Large intestine (tissue), 3 donors: Measurements from ENCODE around the gene MAJIN. TPM values are rescaled to one million over a fixed set of nuclear protein-coding genes. Genes with fewer than 3 reads are reported as not detected.

Experiments used
- DNase-seq, 2 donors: peaks; one replicate each; pipeline versions ENCODE4 v3.0.0 to v3.0.0-alpha.2; 2013
- H3K27ac ChIP-seq: one replicate; pipeline ENCODE4 v1.5.1; 2013; ENCODE audit warnings: low read length
- H3K27me3 ChIP-seq: 2 replicates; pipeline ENCODE4 v1.6.1; 2013; ENCODE audit warnings: low read length; ENCODE audit not compliant: control insufficient read depth, insufficient read depth
- H3K36me3 ChIP-seq: 2 replicates; pipeline ENCODE4 v1.6.1; 2013; ENCODE audit warnings: low read length; ENCODE audit not compliant: control insufficient read depth, insufficient read depth
- H3K4me1 ChIP-seq: one replicate; pipeline ENCODE4 v1.6.1; 2013; ENCODE audit warnings: low read length; ENCODE audit not compliant: control insufficient read depth, insufficient read depth
- H3K4me3 ChIP-seq: one replicate; pipeline ENCODE4 v1.5.1; 2013; ENCODE audit warnings: low read length
- H3K9me3 ChIP-seq: one replicate; pipeline ENCODE4 v1.6.1; 2013; ENCODE audit warnings: mild to moderate bottlenecking, low read depth, low read length, moderate library complexity; ENCODE audit not compliant: control insufficient read depth
- WGBS: methylation state at CpG from one replicate; pipeline ENCODE4 v1.1.5; 2013; ENCODE audit warnings: low lambda C conversion rate; ENCODE audit not compliant: insufficient coverage; 5-methylcytosine and 5-hydroxymethylcytosine counted together
- polyA plus RNA-seq: library from polyadenylated mRNA; unstranded; fragments of 120-200 nt; gene quantifications from one replicate; pipeline ENCODE4 v1.2.1, GENCODE V29; 2013

Gene MAJIN
- polyA plus RNA-seq, 1 donor, result 0.09 TPM

- Histone ChIP-seq H3K27me3 (no peaks in the 10 kb centered on the region), H3K36me3 (no peaks in the 10 kb centered on the region), H3K4me1 (no peaks in the 10 kb centered on the region), H3K27ac (no peak overlapping the region), H3K4me3 (no peak overlapping the region), H3K9me3 (no peaks in the 10 kb centered on the region)
- WGBS, result no CpG with 5 or more reads among the region's 5 CpGs
- no peak for DNase-seq
Observed at GRCh38 chr11:64963072-64963631, 8.8 kb downstream of the MAJIN start.

GRCh38 chr11:64960719-64961118 is 11.2 kb downstream of the MAJIN start:
- 88% methylated on average over 1 of the region's 4 CpGs for WGBS
- Histone ChIP-seq H3K36me3 (no peaks in the 10 kb centered on the region), H3K27me3 (no peaks in the 10 kb centered on the region), H3K4me1 (no peaks in the 10 kb centered on the region), H3K27ac (no peak overlapping the region), H3K9me3 (no peaks in the 10 kb centered on the region), H3K4me3 (no peak overlapping the region)
- no peak for DNase-seq

GRCh38 chr11:64959498-64959897 is 12.4 kb downstream of the MAJIN start:
- no peak overlapping the region for H3K4me3 ChIP-seq
- no peaks in the 10 kb centered on the region for H3K27me3 ChIP-seq
- no peaks in the 10 kb centered on the region for H3K36me3 ChIP-seq
- H3K27ac ChIP-seq, result no peak overlapping the region
- 80% methylated on average over 1 of the region's 3 CpGs for WGBS
- H3K9me3 ChIP-seq, result no peaks in the 10 kb centered on the region
- no peak for DNase-seq
- no peaks in the 10 kb centered on the region for H3K4me1 ChIP-seq

GRCh38 chr11:64954201-64954600 is 17.7 kb downstream of the MAJIN start:
- H3K4me3 ChIP-seq, result no peak overlapping the region
- H3K4me1 ChIP-seq, result no peaks in the 10 kb centered on the region
- DNase-seq, result no peak
- no peaks in the 10 kb centered on the region for H3K27me3 ChIP-seq
- no peak overlapping the region for H3K27ac ChIP-seq
- no peaks in the 10 kb centered on the region for H3K9me3 ChIP-seq
- no CpG with 5 or more reads among the region's 5 CpGs for WGBS
- H3K36me3 ChIP-seq, result no peaks in the 10 kb centered on the region

- H3K9me3 ChIP-seq, result no peaks in the 10 kb centered on the region
- WGBS, result no CpG with 5 or more reads among the region's 4 CpGs
- no peak overlapping the region for H3K27ac ChIP-seq
- H3K4me1 ChIP-seq, result no peaks in the 10 kb centered on the region
- no peaks in the 10 kb centered on the region for H3K36me3 ChIP-seq
- H3K4me3 ChIP-seq, result no peak overlapping the region
- no peak for DNase-seq
- no peaks in the 10 kb centered on the region for H3K27me3 ChIP-seq
Observed at GRCh38 chr11:64951529-64951928, 20.4 kb downstream of the MAJIN start.

GRCh38 chr11:64947208-64947814 is 24.6 kb downstream of the MAJIN start:
- H3K9me3 ChIP-seq, result no peaks in the 10 kb centered on the region
- H3K27me3 ChIP-seq, result no peaks in the 10 kb centered on the region
- no peak overlapping the region for H3K4me3 ChIP-seq
- no peak for DNase-seq
- no peak overlapping the region for H3K27ac ChIP-seq
- no CpG with 5 or more reads among the region's 5 CpGs for WGBS
- no peaks in the 10 kb centered on the region for H3K36me3 ChIP-seq
- no peaks in the 10 kb centered on the region for H3K4me1 ChIP-seq

- H3K4me3 ChIP-seq, result no peak overlapping the region
- H3K36me3 ChIP-seq, result peaks cover 15% of the 10 kb centered on the region
- no peak for DNase-seq
- peaks cover 13% of the 10 kb centered on the region for H3K4me1 ChIP-seq
- H3K27ac ChIP-seq, result no peak overlapping the region
- WGBS, result no CpG with 5 or more reads among the region's 4 CpGs
- no peaks in the 10 kb centered on the region for H3K27me3 ChIP-seq
- H3K9me3 ChIP-seq, result no peaks in the 10 kb centered on the region
Observed at GRCh38 chr11:64936539-64936938, 35.4 kb downstream of the MAJIN start.

GRCh38 chr11:64935359-64936081 is 36.4 kb downstream of the MAJIN start, which contains the start of gene GPHA2:
TSS of gene GPHA2 (minus strand) at chr11:64935893. CDS start at chr11:64935460, 433 bp downstream.
- peaks cover 26% of the 10 kb centered on the region for H3K36me3 ChIP-seq
- H3K27ac ChIP-seq, result no peak within 1 kb of the TSS
- no peaks in the 10 kb centered on the region for H3K27me3 ChIP-seq
- no peaks in the 10 kb centered on the region for H3K9me3 ChIP-seq
- H3K4me1 ChIP-seq, result peaks cover 13% of the 10 kb centered on the region
- no CpG with 5 or more reads among the region's 14 CpGs for WGBS
- H3K4me3 ChIP-seq, result no peak within 1 kb of the TSS
- no peak for DNase-seq

- H3K4me3 ChIP-seq, result no peak overlapping the region
- no peaks in the 10 kb centered on the region for H3K9me3 ChIP-seq
- H3K4me1 ChIP-seq, result peaks cover 13% of the 10 kb centered on the region
- no peaks in the 10 kb centered on the region for H3K27me3 ChIP-seq
- no CpG with 5 or more reads among the region's 27 CpGs for WGBS
- H3K27ac ChIP-seq, result no peak overlapping the region
- DNase-seq, result peak in 1 of 2 donors; percentile 69
- H3K36me3 ChIP-seq, result peaks cover 32% of the 10 kb centered on the region
Observed at GRCh38 chr11:64934682-64935358, 37.1 kb downstream of the MAJIN start.

GRCh38 chr11:64933935-64934681 is 37.8 kb downstream of the MAJIN start:
- H3K36me3 ChIP-seq, result peaks cover 37% of the 10 kb centered on the region
- H3K4me3 ChIP-seq, result no peak overlapping the region
- DNase-seq, result no peak
- H3K4me1 ChIP-seq, result peaks cover 13% of the 10 kb centered on the region
- no peak overlapping the region for H3K27ac ChIP-seq
- whole genome bisulfite sequencing, result 100% methylated on average over 1 of the region's 10 CpGs
- H3K27me3 ChIP-seq, result no peaks in the 10 kb centered on the region
- H3K9me3 ChIP-seq, result no peaks in the 10 kb centered on the region
